GM18951 (cell line): Measurements from ENCODE around the gene CAP1.

Source experiments
- POLR2A ChIP-seq: IDR thresholded peaks from 4 replicates; pipeline ENCODE4 v1.6.1; 2011; ENCODE audit warnings: mild to moderate bottlenecking; ENCODE audit not compliant: insufficient read length, insufficient read depth; ENCODE audit errors: extremely low read depth
- in situ Hi-C: fragments of 300-500 bp; cut with MboI; formaldehyde crosslinking; loops from one replicate; pipeline ENCODE4 v1.12.0; 2022; ENCODE audit warnings: low sequenced_read_pairs, mixed read lengths, inconsistent platforms; ENCODE audit not compliant: unreplicated experiment

Gene CAP1

GRCh38 chr1:40056519-40057309, 16.2 kb downstream of the CAP1 start:
- no peak for TF ChIP-seq POLR2A
- in situ Hi-C loops, result no loop called here

- TF ChIP-seq POLR2A, result no peak
- in situ Hi-C loops, result no loop called here
Observed at GRCh38 chr1:40057310-40058030, 16.9 kb downstream of the CAP1 start.

GRCh38 chr1:40058097-40058452, 17.5 kb downstream of the CAP1 start:
- TF ChIP-seq POLR2A, result no peak
- in situ Hi-C loops, result no loop called here

GRCh38 chr1:40058453-40059337, 18.2 kb downstream of the CAP1 start:
- no peak for TF ChIP-seq POLR2A
- in situ Hi-C loops, result no loop called here

GRCh38 chr1:40059338-40059959, 18.9 kb downstream of the CAP1 start:
- in situ Hi-C loops, result no loop called here

GRCh38 chr1:40059960-40060750, 19.6 kb downstream of the CAP1 start:
- in situ Hi-C loops, result no loop called here
- no peak for TF ChIP-seq POLR2A

More at GRCh38 chr1:40059338-40059959, 18.9 kb downstream of the CAP1 start:
- TF ChIP-seq POLR2A, result no peak

GRCh38 chr1:40064797-40065499, 24.4 kb downstream of the CAP1 start:
- in situ Hi-C loops, result no loop called here
- no peak for TF ChIP-seq POLR2A

GRCh38 chr1:40067023-40067422, 26.5 kb downstream of the CAP1 start:
- no peak for TF ChIP-seq POLR2A
- in situ Hi-C loops, result no loop called here

GRCh38 chr1:40067851-40068250, 27.3 kb downstream of the CAP1 start:
- in situ Hi-C loops, result no loop called here
- TF ChIP-seq POLR2A, result no peak

GRCh38 chr1:40072142-40072541, 31.6 kb downstream of the CAP1 start:
- no peak for TF ChIP-seq POLR2A
- in situ Hi-C loops, result no loop called here

GRCh38 chr1:40073062-40073461, 32.5 kb downstream of the CAP1 start:
- in situ Hi-C loops, result no loop called here
- no peak for TF ChIP-seq POLR2A

GRCh38 chr1:40075266-40075665, 34.7 kb downstream of the CAP1 start:
- in situ Hi-C loops, result no loop called here
- no peak for TF ChIP-seq POLR2A
